Vagina (tissue), 2 donors: ENCODE results near the gene YES1.

Experiments
- POLR2A ChIP-seq, 2 donors: fragments of 450-650 bp; IDR thresholded peaks; one replicate each; pipeline ENCODE4 v1.6.1; 2017; ENCODE audit warnings: antibody characterized with exemption in 2 of 2, mild to moderate bottlenecking in 2 of 2, moderate library complexity in 2 of 2
- POLR2AphosphoS5 ChIP-seq, 2 donors: sonication (generic); formaldehyde crosslinking; IDR thresholded peaks; one replicate each; pipeline ENCODE4 v1.9.0; 2017; ENCODE audit warnings: antibody characterized with exemption in 2 of 2, mild to moderate bottlenecking in 2 of 2, low read depth in 1 of 2; ENCODE audit not compliant: insufficient read depth in 1 of 2
- TF ChIP-seq, protein P1 (sequence below), 3 experiments: fragments of 450-650 bp in 2 of 3; fragments of 200-600 bp in 1 of 3; sonication (generic) in 1 of 3; IDR thresholded peaks; one replicate each; pipeline ENCODE4 v1.5.1; 2017 to 2019; ENCODE audit warnings: antibody characterized with exemption in 3 of 3, mild to moderate bottlenecking in 2 of 3, moderate library complexity in 2 of 3

DNA sequence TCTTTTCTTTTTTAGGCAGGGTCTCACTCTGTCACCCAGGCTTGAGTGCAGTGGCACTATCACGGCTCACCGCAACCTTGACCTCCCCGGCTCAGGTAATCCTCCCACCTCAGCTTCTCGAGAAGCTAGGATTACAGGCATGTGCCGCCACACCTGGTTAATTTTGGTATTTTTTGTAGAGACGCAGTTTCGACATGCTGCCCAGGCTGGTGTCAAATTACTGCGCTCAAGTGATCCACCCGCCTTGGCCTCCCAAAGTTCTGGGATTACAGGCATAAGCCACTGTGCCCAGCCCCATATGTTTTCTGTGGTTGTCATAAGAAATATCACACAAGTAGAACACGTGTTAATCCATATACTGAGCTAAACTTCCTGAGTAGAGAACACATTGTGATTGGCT is 114.2 kb downstream of the YES1 start:
- no peak for TF ChIP-seq POLR2A (IDR thresholded peaks at IDR 0.05)
- TF ChIP-seq, protein P1, sequence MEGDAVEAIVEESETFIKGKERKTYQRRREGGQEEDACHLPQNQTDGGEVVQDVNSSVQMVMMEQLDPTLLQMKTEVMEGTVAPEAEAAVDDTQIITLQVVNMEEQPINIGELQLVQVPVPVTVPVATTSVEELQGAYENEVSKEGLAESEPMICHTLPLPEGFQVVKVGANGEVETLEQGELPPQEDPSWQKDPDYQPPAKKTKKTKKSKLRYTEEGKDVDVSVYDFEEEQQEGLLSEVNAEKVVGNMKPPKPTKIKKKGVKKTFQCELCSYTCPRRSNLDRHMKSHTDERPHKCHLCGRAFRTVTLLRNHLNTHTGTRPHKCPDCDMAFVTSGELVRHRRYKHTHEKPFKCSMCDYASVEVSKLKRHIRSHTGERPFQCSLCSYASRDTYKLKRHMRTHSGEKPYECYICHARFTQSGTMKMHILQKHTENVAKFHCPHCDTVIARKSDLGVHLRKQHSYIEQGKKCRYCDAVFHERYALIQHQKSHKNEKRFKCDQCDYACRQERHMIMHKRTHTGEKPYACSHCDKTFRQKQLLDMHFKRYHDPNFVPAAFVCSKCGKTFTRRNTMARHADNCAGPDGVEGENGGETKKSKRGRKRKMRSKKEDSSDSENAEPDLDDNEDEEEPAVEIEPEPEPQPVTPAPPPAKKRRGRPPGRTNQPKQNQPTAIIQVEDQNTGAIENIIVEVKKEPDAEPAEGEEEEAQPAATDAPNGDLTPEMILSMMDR (IDR thresholded peaks at IDR 0.05) = no peak
- no peak for TF ChIP-seq POLR2AphosphoS5 (IDR thresholded peaks at IDR 0.05; ENCODE audit: insufficient read depth in 1 of 2, low read depth in 1 of 2)
